ENCODE results near the gene DUOX2. TPM values are rescaled to one million over a fixed set of nuclear protein-coding genes. Genes with fewer than 3 reads are reported as not detected.
"Not testable (repeated sequence)": the region's sequence is repeated elsewhere in the genome, so short reads cannot be mapped to it uniquely, and the experiment has no call there.

The DUOX2 gene
- total and polyA plus RNA-seq, 2 donors (not counting 1 experiment from before 2014, with no cell fraction given) = 0.32 TPM; not detected in 1

DNA sequence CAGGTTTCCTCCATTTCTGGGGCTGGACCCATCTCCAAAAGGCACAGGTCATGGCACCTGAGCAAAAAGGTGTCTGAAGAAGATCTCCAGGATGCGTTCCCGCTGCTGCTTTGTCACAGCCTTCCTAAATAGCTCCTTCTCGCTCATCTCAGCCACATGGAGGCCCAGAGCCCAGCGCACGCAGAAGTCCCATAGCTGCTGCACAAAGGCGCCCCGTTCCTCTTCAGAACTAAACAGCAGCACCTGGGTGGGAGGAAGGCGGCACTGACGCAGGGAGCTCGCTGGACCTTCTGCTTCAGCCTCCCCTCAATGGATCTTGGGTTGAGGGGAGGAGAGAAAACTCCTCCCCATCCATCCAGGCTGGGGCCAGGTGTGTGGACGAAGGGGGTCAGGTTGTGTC, 8.4 kb downstream of the DUOX2 start:
- Histone ChIP-seq H3K36me3 (replicated peaks in 1 of 2; ENCODE audit: control extremely low read depth in 1 of 2, control insufficient read depth in 1 of 2, extremely low read depth in 1 of 2, insufficient read depth in 2 of 2, low read length in 1 of 2) (no peaks in the 10 kb centered on the region), H3K4me2 (replicated peaks; ENCODE audit: low read depth, low read length, poor library complexity, severe bottlenecking) (no peak overlapping the region), H3K27ac (ENCODE audit: low read length in 2 of 2) (no peak overlapping the region), H3K4me3 (ENCODE audit: control extremely low read depth in 1 of 5, extremely low read depth in 1 of 5, insufficient read depth in 1 of 5, low read depth in 2 of 5, low read length in 4 of 5) (no peak overlapping the region), H3K79me2 (ENCODE audit: control insufficient read depth, insufficient read depth, low read length) (no peaks in the 10 kb centered on the region), H2AFZ (ENCODE audit: insufficient read depth, low read depth, low read length, poor library complexity, severe bottlenecking) (no peak overlapping the region), H3K27me3 (replicated peaks in 1 of 4; ENCODE audit: control extremely low read depth in 1 of 4, control insufficient read depth in 3 of 4, insufficient read depth in 4 of 4, low read length in 3 of 4) (peaks cover 0 to 22% (median 9%) of the 10 kb centered on the region in 4 experiments), H4K20me1 (ENCODE audit: control insufficient read depth, insufficient read depth, low read length, poor library complexity, severe bottlenecking) (no peaks in the 10 kb centered on the region), H3K4me1 (ENCODE audit: control insufficient read depth in 2 of 2, insufficient read depth in 2 of 2, low read length in 2 of 2) (no peaks in the 10 kb centered on the region), H3K9ac (ENCODE audit: low read length) (no peak overlapping the region), H3K9me3 (ENCODE audit: control extremely low read depth in 1 of 3, control insufficient read depth in 2 of 3, insufficient read depth in 1 of 3, low read length in 2 of 3) (no peaks in the 10 kb centered on the region)
- ATAC-seq (ENCODE audit: low read depth) (no peak), DNase-seq (no peak)
- ChIA-PET POLR2A (no interaction called here), CTCF (interaction anchor here (1.3 kb wide), 1 partner anchor 13 kb away, joined by 8 read pairs; no protein-coding TSS in a partner anchor)
- no CpG with 5 or more reads among the region's 11 CpGs for WGBS (ENCODE audit: insufficient coverage)
- Mint-ChIP-seq H3K27me3 (peaks cover 56% of the 10 kb centered on the region), H3K27ac (no peak overlapping the region), H3K4me3 (no peak overlapping the region), H3K9me3 (ENCODE audit: insufficient read depth) (no peaks in the 10 kb centered on the region), H3K4me1 (peaks cover 5% of the 10 kb centered on the region)
- intact Hi-C loops (cut with micrococcal nuclease) = no loop called here
- no peak for TF ChIP-seq EZH2 (IDR thresholded peaks at IDR 0.05; ENCODE audit: borderline replicate concordance, insufficient read depth, low read depth, low read length, poor library complexity, severe bottlenecking)
- TF ChIP-seq, protein P1, sequence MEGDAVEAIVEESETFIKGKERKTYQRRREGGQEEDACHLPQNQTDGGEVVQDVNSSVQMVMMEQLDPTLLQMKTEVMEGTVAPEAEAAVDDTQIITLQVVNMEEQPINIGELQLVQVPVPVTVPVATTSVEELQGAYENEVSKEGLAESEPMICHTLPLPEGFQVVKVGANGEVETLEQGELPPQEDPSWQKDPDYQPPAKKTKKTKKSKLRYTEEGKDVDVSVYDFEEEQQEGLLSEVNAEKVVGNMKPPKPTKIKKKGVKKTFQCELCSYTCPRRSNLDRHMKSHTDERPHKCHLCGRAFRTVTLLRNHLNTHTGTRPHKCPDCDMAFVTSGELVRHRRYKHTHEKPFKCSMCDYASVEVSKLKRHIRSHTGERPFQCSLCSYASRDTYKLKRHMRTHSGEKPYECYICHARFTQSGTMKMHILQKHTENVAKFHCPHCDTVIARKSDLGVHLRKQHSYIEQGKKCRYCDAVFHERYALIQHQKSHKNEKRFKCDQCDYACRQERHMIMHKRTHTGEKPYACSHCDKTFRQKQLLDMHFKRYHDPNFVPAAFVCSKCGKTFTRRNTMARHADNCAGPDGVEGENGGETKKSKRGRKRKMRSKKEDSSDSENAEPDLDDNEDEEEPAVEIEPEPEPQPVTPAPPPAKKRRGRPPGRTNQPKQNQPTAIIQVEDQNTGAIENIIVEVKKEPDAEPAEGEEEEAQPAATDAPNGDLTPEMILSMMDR (IDR thresholded peaks at IDR 0.05) = no peak

DNA sequence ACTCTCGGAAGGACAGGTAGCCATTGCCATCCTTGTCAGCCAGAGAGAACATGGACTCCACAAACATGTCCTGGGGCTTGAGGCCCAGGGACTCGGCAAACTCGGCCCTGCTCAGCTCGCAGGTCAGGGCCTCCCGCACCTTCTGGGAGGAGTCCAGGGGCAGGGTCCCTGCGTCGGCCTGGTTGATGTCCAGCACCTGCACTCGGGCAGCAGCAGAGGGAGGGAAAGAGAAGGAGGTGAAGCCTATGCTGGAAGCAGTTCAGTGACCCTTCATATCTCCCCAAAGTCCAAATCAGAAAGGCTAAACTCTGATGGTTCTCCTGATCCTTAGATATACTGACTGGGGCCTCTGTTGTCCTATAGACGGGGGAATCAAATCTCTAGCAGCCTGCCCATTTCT, 9.8 kb downstream of the DUOX2 start:
- DNase-seq; H3K36me3 ChIP-seq (replicated peaks in 1 of 2; ENCODE audit: control extremely low read depth in 1 of 2, control insufficient read depth in 1 of 2, extremely low read depth in 1 of 2, insufficient read depth in 2 of 2, low read length in 1 of 2); H3K9me3 ChIP-seq (ENCODE audit: control extremely low read depth in 1 of 3, control insufficient read depth in 2 of 3, insufficient read depth in 1 of 3, low read length in 2 of 3); POLR2A ChIA-PET; H3K4me1 Mint-ChIP-seq; H3K4me3 ChIP-seq (ENCODE audit: control extremely low read depth in 1 of 5, extremely low read depth in 1 of 5, insufficient read depth in 1 of 5, low read depth in 2 of 5, low read length in 4 of 5); H3K4me3 Mint-ChIP-seq; intact Hi-C loops (cut with micrococcal nuclease); H3K4me2 ChIP-seq (replicated peaks; ENCODE audit: low read depth, low read length, poor library complexity, severe bottlenecking); H3K79me2 ChIP-seq (ENCODE audit: control insufficient read depth, insufficient read depth, low read length); ATAC-seq (ENCODE audit: low read depth); H3K9me3 Mint-ChIP-seq (ENCODE audit: insufficient read depth); H3K27ac ChIP-seq (ENCODE audit: low read length in 2 of 2); H2AFZ ChIP-seq (ENCODE audit: insufficient read depth, low read depth, low read length, poor library complexity, severe bottlenecking); H3K9ac ChIP-seq (ENCODE audit: low read length); H3K4me1 ChIP-seq (ENCODE audit: control insufficient read depth in 2 of 2, insufficient read depth in 2 of 2, low read length in 2 of 2); H4K20me1 ChIP-seq (ENCODE audit: control insufficient read depth, insufficient read depth, low read length, poor library complexity, severe bottlenecking); H3K27ac Mint-ChIP-seq; CTCF ChIA-PET: not testable (repeated sequence)
- peaks cover 42% of the 10 kb centered on the region for H3K27me3 Mint-ChIP-seq
- WGBS (ENCODE audit: insufficient coverage) = 94% methylated on average over 6 of the region's 9 CpGs
- peaks cover 0 to 12% (median 0%) of the 10 kb centered on the region in 4 experiments for H3K27me3 ChIP-seq (replicated peaks in 1 of 4; ENCODE audit: control extremely low read depth in 1 of 4, control insufficient read depth in 3 of 4, insufficient read depth in 4 of 4, low read length in 3 of 4)

All from B cell (primary cell).